LoVo (cell line): ENCODE results near the gene STK39.
"Not testable (repeated sequence)": the region's sequence is repeated elsewhere in the genome, so short reads cannot be mapped to it uniquely, and the experiment has no call there.

Source experiments
- DNase-seq: peaks from one replicate; pipeline ENCODE4 v3.0.0-alpha.2; 2016; ENCODE audit warnings: low spot score

The STK39 gene

DNA sequence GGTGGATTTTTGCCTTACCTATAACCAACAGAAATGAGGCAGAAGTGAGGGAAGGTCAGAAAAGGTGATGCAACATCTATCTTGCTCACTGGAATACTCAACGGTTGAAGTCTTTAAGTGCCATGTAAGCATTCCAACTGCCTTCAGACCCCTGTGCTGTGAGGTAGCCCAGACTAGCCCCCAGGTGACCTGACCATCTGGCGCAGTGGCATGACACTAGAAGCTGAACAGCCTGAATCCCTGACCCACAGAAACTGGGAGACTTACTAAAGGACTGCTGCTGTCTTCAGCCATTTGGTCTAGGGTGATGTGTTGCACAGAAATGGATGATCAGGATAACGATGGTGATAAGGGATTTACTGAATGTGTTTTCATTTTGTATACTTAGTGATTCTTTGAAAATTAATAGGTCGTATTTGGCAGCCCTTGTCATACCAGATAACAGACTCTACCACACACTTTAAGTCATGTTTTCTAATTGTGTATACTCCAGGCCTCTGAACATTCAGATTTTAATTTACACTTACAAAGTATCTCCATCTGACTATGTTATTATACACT lies 161.5 kb downstream of the STK39 start:
- no peak for DNase-seq

DNA sequence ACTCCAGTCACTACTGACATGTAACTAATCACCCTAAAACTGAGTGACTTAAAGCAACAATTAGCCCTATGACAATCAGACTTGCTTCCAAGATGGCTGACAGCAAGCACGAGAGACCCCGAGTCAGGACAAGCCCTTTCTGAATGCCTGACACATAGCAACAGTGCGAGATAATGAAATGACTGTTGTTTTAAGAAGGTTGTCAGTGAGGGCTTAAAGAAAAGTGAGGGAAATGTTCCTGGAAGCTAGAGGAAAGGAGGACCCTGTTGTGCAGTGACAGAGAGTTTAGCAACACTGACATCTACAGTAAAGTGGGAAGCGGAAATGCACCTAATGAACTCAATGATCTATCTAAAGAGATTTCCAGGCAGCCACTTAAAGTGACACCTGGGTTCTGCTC lies 163.1 kb downstream of the STK39 start:
- no peak for DNase-seq

DNA sequence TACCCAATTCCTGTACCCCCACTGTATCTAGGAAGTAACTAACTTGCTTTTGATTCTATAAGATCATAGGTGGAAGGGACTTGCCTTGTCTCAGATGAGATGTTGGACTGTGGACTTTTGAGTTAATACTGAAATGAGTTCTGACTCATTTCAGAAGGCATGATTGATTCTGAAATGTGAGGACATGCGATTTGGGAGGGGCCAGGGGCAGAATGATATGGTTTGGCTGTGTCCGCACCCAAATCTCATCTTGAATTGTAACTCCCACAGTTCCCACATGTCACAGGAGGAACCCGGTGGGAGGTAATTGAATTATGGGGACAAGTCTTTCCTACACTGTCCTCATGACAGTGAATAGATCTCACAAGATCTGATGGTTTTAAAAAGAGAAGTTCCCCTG lies 165.9 kb downstream of the STK39 start:
- DNase-seq: not testable (repeated sequence)

DNA sequence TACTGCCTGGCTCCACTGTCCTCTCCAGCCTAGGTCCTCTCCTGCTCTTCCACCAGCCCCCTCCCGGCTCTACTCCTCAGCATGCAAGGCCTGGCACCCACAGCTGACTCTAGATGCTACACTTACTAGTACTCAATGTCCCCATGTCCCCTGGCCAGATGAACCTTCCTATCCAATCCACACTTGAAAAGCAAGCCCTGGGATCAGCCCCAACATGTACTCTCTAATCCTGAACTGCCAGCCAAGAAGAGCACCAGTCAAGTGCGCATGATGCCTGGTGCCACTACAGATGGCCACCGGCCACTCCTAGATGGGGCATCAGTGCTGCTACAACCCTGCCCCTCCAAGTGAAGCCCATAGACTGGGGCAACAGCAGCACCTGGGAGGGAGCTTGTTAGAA lies 168.2 kb downstream of the STK39 start:
- DNase-seq: no peak

DNA sequence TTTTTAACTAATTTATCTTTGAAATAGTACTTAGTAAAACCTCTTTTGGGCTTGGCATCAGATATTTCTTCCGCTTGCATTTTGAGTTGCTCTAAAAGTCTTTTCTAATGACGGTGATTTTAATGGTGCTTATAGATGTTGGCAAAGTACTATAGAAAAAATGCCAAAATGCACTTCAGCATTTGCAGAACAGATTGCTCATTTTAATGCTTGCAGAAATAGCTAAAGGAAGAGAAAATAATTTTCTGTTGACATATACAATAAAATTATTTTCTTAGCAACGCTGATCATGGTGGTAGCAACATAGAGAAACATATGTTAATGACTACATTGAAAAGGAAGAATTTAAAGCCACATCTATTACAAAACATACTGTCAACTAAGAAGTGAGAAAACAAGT lies 170.7 kb downstream of the STK39 start:
- no peak for DNase-seq

DNA sequence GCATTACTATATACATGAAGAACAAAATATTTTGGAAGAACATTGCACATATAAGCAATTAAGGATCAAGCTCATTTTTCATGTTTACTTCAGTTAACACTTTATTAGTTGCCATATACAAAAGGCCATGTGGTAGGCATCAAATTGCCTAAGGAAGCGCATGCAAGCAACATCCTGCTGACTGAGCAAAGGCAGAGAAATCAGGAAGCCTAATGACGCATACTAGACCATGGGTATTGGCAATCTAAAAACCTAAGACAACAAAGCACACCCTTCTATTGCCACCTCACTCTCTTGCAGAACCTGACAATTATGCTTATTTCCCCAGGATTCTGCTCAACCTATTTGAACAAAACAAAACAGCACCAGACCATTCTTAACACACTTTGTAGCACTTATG lies 171.9 kb downstream of the STK39 start:
- no peak for DNase-seq

DNA sequence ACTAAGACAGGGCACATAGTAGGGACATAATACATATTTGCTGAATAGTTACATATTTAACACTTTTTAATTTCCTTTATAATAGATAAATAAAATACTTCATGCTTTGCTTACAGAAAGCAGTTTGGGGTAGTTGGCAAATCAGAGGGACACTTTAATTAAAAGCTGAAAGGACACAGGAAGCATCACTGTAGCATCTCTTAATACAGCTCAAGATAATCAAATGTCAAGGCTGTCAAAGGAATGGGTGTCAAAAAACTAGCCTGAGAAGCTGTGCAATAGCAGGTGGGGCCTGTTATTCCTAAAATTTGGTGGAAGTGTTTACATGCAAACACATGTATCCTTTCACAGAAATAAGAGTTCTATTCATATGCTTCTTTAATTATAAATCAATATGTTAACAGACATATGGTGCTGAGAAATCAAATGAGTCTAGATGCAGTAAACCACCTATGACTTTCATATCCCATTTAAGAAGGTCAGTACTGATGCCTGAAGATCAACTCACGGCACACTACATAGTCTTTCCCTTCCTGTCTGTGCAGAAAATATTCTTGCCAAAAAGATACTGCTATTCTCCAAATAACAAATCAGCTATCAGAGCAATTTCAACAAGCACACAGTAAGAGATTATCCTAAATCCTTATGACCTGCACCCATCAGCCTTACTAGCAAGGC lies 174.6 kb downstream of the STK39 start:
- DNase-seq: no peak

DNA sequence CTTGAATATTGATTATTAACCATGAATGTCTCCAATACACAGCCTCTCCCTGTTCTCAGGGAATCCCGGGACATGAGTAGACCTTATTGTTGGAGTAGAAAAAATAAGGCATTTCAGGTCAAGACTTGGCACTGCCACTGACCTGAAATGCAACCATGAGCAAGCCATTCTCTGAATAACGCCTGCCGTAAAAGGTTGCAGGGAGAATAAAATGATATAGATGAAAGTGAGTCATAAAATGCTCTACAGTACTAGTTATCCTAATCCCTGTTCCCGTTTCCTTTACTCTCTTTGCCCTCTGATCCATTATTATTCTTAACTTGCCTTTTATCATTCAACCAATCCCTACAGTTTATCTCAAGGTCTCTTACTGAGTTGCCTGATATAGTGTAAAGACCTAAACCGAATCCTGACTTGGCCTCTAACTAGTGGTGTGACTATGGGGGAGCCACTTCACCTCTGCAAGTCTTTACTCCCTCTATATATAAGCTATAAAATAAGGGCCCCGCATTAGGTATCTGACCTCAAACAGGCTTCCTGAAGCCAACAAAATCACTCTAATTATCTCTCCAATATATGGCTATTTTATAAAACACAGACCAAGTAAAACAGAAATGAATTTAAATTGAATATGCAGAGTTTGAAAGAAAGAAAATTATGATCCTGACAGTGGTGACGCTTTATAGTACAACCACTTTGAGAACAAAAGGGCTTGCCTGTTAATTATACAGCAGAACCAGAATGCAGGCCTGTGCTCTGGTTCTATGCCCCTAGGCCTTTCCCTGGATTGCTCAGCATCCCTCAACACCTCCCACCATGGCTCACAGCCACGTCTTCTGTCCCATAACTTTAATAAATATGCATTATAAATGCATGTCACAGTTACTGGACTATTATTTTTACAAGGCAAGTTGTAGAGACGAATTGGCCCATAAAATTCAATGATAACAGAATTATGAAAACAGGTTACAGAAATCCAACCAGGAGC lies 183.1 kb downstream of the STK39 start:
- no peak for DNase-seq

DNA sequence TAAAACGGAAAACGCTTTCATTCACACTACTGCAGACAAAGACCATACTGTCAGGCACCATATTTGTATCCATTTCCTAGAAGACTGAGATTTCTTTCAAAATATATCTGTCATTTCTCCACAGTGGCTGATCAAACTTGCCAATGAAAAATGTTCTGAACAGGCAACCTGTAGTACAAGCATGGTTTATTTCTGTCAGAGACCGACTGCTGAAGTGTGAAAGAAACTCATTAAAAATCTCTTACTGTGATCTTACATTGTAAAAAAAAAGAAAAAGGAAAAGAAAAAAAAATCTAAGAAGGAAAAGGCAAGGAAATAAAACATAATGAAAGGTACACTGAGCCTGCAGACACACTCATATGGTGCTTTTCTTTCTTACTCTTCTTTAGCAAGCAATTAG lies 184.5 kb downstream of the STK39 start:
- no peak for DNase-seq

DNA sequence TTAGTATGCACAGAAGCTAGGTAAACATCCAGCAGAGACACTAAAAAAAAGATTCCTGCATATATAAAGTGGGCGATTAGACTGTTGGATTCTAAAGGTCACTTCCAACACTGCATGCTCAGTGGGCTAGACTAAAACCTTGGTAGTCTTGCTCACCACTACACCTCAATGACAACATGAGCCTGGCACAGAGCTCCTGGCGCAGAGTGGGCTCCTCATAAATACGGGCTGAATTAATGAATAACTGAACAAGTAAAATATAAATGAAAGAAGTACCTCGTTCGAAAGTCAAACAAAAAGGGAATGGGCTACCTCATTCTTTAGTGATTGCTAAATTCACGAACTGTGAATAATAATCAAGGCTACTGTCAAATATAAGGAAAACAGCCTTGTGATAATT lies 185.3 kb downstream of the STK39 start:
- DNase-seq: no peak

DNA sequence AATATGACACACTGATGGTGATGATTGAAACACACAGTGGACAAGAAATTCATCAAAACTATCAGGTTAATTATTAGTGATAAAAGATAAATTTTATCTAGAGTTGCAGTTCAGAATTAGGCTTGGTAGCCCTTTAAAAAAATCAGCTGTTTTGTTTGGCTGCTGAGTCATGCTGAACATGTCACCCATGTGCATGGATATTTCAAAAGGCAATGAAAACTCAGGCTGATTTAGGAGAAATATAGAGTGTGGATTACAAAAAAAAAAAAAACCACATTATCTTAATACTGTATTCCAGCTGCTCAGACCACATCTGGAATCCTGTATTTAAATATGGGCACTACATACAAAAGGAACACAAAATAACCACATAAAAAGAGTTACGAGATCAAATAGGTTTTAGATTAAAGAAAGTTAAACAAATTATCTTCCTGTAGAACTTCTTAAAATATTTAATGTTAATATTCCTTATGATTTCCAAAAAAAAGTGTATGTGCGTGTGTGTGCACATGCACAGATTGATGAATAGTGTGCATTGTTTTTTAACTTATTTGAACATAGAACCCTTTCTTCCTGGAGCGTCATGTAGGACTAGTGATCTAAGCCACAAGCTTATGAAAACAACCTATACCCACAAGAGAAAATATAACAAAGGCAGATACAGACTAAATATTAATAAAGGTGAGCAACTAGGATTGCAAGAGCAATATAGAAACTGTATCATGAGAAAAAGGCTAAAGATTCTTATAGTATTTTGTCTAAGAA lies 186.2 kb downstream of the STK39 start:
- no peak for DNase-seq

DNA sequence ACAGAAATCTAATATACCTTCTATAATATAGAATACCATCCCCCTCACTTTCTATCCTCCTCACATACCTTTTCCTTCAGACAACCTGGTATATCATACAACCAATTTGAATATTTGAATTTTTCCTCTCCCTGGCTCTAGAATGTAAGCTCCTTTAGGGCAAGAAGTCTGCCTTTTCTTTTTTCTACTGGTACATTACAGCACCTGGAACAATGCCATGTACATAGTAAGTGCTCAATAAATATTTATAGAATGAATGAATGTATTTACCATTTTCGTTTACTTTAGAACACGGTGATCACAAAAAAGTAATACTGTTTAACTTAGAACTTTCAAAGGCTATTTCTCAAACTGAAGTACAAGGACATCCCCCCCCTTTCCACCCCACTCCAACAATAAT lies 187.6 kb downstream of the STK39 start:
- no peak for DNase-seq

DNA sequence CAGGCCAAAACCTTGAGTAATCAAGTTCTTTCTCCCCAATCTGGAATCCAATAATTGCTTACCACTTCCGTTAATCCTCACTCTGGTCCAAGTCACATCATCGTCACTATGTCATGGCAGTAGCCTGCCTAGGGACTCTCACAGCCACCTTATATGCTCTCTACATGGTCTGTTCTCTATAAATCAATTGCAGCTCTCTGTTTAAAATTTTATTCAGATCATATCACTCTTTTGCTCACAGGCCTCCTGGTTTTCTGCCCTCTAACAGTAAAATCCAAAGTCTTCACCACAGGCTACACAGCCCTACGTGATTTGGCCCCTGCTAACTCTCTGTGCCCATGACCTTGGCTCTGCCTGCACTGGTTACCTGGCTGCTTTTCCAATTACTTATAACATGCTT lies 188.7 kb downstream of the STK39 start:
- no peak for DNase-seq

DNA sequence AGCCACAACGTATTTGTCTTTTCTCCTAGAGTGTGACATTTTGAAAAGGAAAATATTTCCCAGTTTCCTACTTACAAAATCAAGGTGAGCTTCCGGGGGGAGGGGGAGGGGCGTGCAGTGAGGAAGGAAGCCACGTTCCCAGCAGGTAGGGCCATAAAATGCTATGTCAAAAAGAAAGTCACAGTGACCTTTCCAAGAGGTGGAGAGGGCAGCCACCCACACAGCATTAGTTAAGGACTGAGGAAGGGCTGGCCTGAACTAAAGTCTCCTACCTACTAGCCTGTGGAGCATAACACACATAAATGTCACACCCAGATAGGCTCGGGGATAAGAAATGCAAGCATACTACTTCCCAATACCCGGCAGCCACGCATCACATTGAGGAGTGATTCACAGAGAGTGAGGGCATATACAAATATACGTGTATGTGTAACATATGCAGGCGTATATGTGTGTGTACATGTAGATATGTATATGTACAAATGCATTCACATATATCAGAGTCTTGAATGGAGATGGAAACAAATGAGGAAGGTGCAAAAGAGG lies 191.1 kb downstream of the STK39 start:
- DNase-seq: no peak

DNA sequence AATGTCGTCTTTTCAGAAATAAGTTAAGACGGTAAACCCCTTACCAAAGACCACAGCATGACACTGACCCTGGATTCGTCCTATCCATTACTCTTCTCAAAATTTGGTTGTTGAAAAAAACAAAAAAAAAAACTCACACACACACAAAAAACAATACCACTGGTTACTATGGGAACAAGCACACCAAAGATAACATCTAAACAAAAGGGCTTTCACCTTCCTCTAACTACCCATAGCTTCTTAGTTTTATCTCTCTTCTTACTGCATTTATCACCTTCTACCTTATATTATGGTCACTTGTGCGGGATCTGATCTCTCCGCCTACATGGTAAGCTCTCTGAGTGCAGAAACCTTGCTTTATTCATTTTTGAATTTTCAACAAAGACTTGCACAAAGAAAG lies 192.7 kb downstream of the STK39 start:
- no peak for DNase-seq

DNA sequence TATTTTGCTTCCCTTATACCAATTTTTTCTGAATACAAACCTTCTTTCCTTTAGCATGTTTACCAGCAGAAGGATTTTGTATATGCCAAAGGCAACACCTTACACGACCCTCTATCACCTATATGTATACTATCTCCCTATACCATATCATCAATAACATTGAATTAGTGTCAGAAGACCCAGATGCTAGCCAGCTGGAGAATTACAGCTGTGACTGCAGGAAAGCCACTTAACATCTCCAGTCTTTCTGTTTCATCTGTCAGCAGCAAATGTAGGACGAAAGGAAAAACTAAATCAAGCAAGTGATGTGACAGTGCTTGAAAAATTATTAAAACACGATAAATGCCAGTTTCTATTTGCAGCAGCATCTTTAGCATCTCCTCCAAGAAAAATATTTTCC lies 193.7 kb downstream of the STK39 start:
- DNase-seq: no peak

DNA sequence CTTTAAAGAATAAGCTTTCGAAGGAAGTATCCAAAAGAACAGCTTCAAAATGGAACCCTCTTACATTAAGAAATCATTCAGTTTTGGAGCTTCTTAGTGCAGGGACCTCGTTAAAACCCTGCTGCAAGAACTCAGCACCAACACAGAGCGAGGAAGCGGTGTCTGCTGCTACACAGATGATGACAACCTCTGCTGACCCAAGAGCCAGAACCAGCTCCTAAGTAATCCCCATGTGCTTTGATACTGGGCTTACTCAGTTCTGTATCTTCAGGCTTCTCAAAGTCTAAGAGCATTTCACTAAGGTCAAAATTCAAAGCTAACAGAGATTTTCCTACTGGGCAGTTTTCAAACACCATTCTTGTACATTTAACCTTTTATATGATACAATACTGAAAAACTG lies 194.6 kb downstream of the STK39 start:
- DNase-seq: no peak

DNA sequence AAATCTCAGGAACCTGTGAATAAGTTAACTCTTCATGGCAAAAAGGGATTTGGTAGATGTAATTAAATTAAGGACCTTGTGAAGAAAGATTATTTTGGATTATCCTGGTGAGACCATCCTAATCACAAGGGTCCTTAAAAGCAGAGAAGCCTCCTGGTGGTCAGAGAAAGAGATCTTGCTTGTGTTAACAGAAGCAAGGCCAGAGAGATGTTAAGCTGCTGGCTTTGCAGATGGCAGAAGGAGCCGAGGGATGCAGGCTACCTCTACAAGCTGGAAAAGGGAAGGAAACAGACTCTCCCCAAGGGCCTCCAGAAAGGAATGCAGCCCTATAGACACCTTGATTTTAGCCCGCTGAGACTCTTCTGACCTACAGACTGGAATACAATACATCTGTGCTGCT lies 197.0 kb downstream of the STK39 start:
- no peak for DNase-seq

DNA sequence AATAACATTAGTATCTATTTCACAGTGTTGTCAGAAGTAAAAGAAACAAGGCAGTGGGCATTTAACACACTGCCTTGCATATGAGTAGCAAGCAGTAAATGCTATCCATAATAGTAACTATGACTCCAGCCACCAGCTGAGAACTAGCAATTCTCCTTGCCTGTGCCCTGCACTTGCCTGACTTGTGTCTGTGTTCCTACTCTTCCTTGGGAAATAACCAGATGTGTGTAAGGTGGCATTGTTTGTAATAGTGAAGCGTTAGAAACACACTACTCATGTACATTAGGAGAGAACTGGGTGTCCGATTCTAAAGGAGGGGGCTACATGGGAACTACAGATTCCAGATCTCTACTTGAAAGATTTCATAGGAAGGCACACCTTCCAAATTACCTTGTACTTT lies 197.8 kb downstream of the STK39 start:
- DNase-seq: no peak

DNA sequence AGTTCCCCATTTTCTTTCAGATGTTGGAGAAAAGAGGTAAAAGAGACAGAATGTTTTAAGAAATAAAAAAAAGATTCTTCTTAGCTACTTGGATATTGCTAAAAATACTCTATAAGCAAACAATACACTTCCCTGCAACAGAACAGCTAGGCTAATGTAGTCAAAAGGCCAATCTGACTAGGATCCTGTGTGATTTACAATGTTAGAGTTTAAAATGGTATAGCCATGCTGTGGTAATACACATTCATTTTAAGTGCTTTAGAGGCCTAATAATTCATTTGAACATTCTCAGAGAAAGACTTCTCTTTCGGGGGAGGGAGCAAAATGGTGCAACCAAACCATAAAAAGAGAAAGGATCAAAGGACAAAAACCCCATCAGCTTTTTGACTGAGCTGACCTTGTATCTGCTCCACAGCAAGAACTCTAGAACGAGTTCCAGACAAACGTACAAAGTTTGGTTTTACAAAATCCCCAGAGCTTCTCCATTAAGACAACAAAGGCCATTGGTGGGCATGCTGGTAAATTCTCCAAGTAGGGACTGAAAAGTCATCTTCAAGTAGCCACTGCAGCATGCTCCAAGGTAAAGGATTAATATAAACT lies 200.2 kb downstream of the STK39 start:
- no peak for DNase-seq

DNA sequence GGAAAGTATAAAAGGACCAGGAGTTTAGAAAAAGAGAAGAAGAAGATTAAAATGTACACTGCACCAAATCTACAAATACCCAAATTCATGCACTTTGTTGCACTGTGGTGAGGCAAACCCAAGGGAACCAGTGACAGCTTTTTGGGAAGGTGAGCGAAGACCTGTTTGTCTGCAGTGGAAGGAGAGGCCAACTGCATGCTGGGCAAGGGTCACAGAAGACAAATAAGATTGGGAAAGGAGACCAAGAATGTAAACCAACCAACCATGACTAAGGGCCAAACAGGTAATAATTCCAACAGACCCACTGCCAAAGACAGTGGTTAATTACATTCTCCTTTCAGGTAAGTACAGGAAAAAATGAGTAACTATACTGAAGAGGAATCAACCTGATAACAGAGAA lies 202.8 kb downstream of the STK39 start:
- no peak for DNase-seq

DNA sequence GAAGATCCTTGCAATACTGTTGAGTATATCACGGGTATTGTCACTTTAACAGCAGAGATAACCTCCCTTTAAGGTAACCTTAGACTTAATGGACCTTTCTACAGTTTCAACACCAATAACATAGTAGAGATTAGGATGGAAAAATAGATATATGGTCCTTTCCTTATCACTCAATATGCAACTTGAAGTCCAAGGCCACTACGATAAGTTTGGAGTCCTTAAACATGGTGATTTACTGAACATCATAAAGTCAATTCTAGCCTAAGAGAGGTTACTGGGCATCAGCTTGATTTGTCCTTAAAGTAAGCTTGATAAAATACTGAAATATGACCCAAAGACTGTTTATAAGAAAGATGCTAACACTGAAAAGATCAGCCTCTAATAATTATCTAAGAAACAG lies 203.2 kb downstream of the STK39 start:
- DNase-seq: no peak
